ENCODE results near the gene RC3H1.
"Not testable (repeated sequence)": the region's sequence is repeated elsewhere in the genome, so short reads cannot be mapped to it uniquely, and the experiment has no call there.

RC3H1 gene

GRCh38 chr1:173970252-173970651 is 51.9 kb downstream of the RC3H1 start:
- no peaks in the 10 kb centered on the region for H3K4me1 ChIP-seq (ENCODE audit: control insufficient read depth in 5 of 5, insufficient read depth in 5 of 5, low read length in 5 of 5)
- H3K9me3 ChIP-seq (ENCODE audit: control insufficient read depth in 5 of 5, low read length in 5 of 5), result no peaks in the 10 kb centered on the region
- no peak overlapping the region for H3K4me3 ChIP-seq (ENCODE audit: low read depth in 1 of 5, low read length in 5 of 5)
- peaks cover 46 to 70% (median 54%) of the 10 kb centered on the region in 5 donors for H3K36me3 ChIP-seq (ENCODE audit: control insufficient read depth in 5 of 5, insufficient read depth in 5 of 5, low read length in 5 of 5)
- H3K27ac ChIP-seq (ENCODE audit: low read depth, low read length), result no peak overlapping the region
- no peak overlapping the region for H3K9ac ChIP-seq (ENCODE audit: low read length in 5 of 5)
- no peaks in the 10 kb centered on the region for H3K27me3 ChIP-seq (ENCODE audit: control insufficient read depth in 5 of 5, insufficient read depth in 4 of 5, low read length in 5 of 5)

- not testable (repeated sequence) for H3K9ac ChIP-seq (ENCODE audit: low read length in 5 of 5); H3K27ac ChIP-seq (ENCODE audit: low read depth, low read length); H3K4me3 ChIP-seq (ENCODE audit: low read depth in 1 of 5, low read length in 5 of 5); H3K27me3 ChIP-seq (ENCODE audit: control insufficient read depth in 5 of 5, insufficient read depth in 4 of 5, low read length in 5 of 5); H3K9me3 ChIP-seq (ENCODE audit: control insufficient read depth in 5 of 5, low read length in 5 of 5); H3K4me1 ChIP-seq (ENCODE audit: control insufficient read depth in 5 of 5, insufficient read depth in 5 of 5, low read length in 5 of 5)
- peaks cover 38 to 70% (median 52%) of the 10 kb centered on the region in 5 donors for H3K36me3 ChIP-seq (ENCODE audit: control insufficient read depth in 5 of 5, insufficient read depth in 5 of 5, low read length in 5 of 5)
These were observed 56.3 kb downstream of the RC3H1 start for GRCh38 chr1:173965896-173966295.

GRCh38 chr1:173963477-173963876 is 58.7 kb downstream of the RC3H1 start:
- H3K27ac ChIP-seq (ENCODE audit: low read depth, low read length), result no peak overlapping the region

GRCh38 chr1:173960625-173961024 is 61.5 kb downstream of the RC3H1 start:
- Histone ChIP-seq H3K27me3 (ENCODE audit: control insufficient read depth in 5 of 5, insufficient read depth in 4 of 5, low read length in 5 of 5) (no peaks in the 10 kb centered on the region), H3K9ac (ENCODE audit: low read length in 5 of 5) (no peak overlapping the region), H3K27ac (ENCODE audit: low read depth, low read length) (no peak overlapping the region), H3K36me3 (ENCODE audit: control insufficient read depth in 5 of 5, insufficient read depth in 5 of 5, low read length in 5 of 5) (peaks cover 32 to 67% (median 46%) of the 10 kb centered on the region in 5 donors), H3K4me3 (ENCODE audit: low read depth in 1 of 5, low read length in 5 of 5) (no peak overlapping the region), H3K9me3 (ENCODE audit: control insufficient read depth in 5 of 5, low read length in 5 of 5) (no peaks in the 10 kb centered on the region), H3K4me1 (ENCODE audit: control insufficient read depth in 5 of 5, insufficient read depth in 5 of 5, low read length in 5 of 5) (peaks cover 0 to 6% (median 0%) of the 10 kb centered on the region in 5 donors)

More at GRCh38 chr1:173963477-173963876, 58.7 kb downstream of the RC3H1 start:
- H3K9ac ChIP-seq (ENCODE audit: low read length in 5 of 5), result no peak overlapping the region
- H3K27me3 ChIP-seq (ENCODE audit: control insufficient read depth in 5 of 5, insufficient read depth in 4 of 5, low read length in 5 of 5), result no peaks in the 10 kb centered on the region
- H3K36me3 ChIP-seq (ENCODE audit: control insufficient read depth in 5 of 5, insufficient read depth in 5 of 5, low read length in 5 of 5), result peaks cover 40 to 74% (median 58%) of the 10 kb centered on the region in 5 donors
- H3K4me1 ChIP-seq (ENCODE audit: control insufficient read depth in 5 of 5, insufficient read depth in 5 of 5, low read length in 5 of 5), result peaks cover 0 to 6% (median 0%) of the 10 kb centered on the region in 5 donors
- H3K4me3 ChIP-seq (ENCODE audit: low read depth in 1 of 5, low read length in 5 of 5), result no peak overlapping the region
- H3K9me3 ChIP-seq (ENCODE audit: control insufficient read depth in 5 of 5, low read length in 5 of 5), result no peaks in the 10 kb centered on the region

- H3K4me1 ChIP-seq (ENCODE audit: control insufficient read depth in 5 of 5, insufficient read depth in 5 of 5, low read length in 5 of 5), result no peaks in the 10 kb centered on the region
- peaks cover 18 to 74% (median 37%) of the 10 kb centered on the region in 5 donors for H3K36me3 ChIP-seq (ENCODE audit: control insufficient read depth in 5 of 5, insufficient read depth in 5 of 5, low read length in 5 of 5)
These were observed 68.0 kb downstream of the RC3H1 start for GRCh38 chr1:173954179-173954578.

GRCh38 chr1:173948594-173948993 is 73.6 kb downstream of the RC3H1 start:
- no peaks in the 10 kb centered on the region for H3K27me3 ChIP-seq (ENCODE audit: control insufficient read depth in 5 of 5, insufficient read depth in 4 of 5, low read length in 5 of 5)
- peaks cover 0 to 7% (median 0%) of the 10 kb centered on the region in 5 donors for H3K4me1 ChIP-seq (ENCODE audit: control insufficient read depth in 5 of 5, insufficient read depth in 5 of 5, low read length in 5 of 5)
- peaks cover 33 to 83% (median 62%) of the 10 kb centered on the region in 5 donors for H3K36me3 ChIP-seq (ENCODE audit: control insufficient read depth in 5 of 5, insufficient read depth in 5 of 5, low read length in 5 of 5)
- H3K9me3 ChIP-seq (ENCODE audit: control insufficient read depth in 5 of 5, low read length in 5 of 5), result no peaks in the 10 kb centered on the region
- H3K4me3 ChIP-seq (ENCODE audit: low read depth in 1 of 5, low read length in 5 of 5), result no peak overlapping the region
- H3K27ac ChIP-seq (ENCODE audit: low read depth, low read length), result no peak overlapping the region
- H3K9ac ChIP-seq (ENCODE audit: low read length in 5 of 5), result no peak overlapping the region

More at GRCh38 chr1:173954179-173954578, 68.0 kb downstream of the RC3H1 start:
- H3K27ac ChIP-seq (ENCODE audit: low read depth, low read length), result no peak overlapping the region
- no peaks in the 10 kb centered on the region for H3K9me3 ChIP-seq (ENCODE audit: control insufficient read depth in 5 of 5, low read length in 5 of 5)
- H3K27me3 ChIP-seq (ENCODE audit: control insufficient read depth in 5 of 5, insufficient read depth in 4 of 5, low read length in 5 of 5), result no peaks in the 10 kb centered on the region
- no peak overlapping the region for H3K4me3 ChIP-seq (ENCODE audit: low read depth in 1 of 5, low read length in 5 of 5)
- no peak overlapping the region for H3K9ac ChIP-seq (ENCODE audit: low read length in 5 of 5)

- Histone ChIP-seq H3K4me1 (ENCODE audit: control insufficient read depth in 5 of 5, insufficient read depth in 5 of 5, low read length in 5 of 5) (peaks cover 0 to 7% (median 0%) of the 10 kb centered on the region in 5 donors), H3K4me3 (ENCODE audit: low read depth in 1 of 5, low read length in 5 of 5) (no peak overlapping the region), H3K9ac (ENCODE audit: low read length in 5 of 5) (no peak overlapping the region), H3K36me3 (ENCODE audit: control insufficient read depth in 5 of 5, insufficient read depth in 5 of 5, low read length in 5 of 5) (peaks cover 32 to 85% (median 67%) of the 10 kb centered on the region in 5 donors), H3K9me3 (ENCODE audit: control insufficient read depth in 5 of 5, low read length in 5 of 5) (no peaks in the 10 kb centered on the region), H3K27ac (ENCODE audit: low read depth, low read length) (no peak overlapping the region), H3K27me3 (ENCODE audit: control insufficient read depth in 5 of 5, insufficient read depth in 4 of 5, low read length in 5 of 5) (no peaks in the 10 kb centered on the region)
These were observed 75.7 kb downstream of the RC3H1 start for GRCh38 chr1:173946380-173946921.

GRCh38 chr1:173937062-173937461 is 85.1 kb downstream of the RC3H1 start:
- Histone ChIP-seq H3K4me3 (ENCODE audit: low read depth in 1 of 5, low read length in 5 of 5) (no peak overlapping the region), H3K9me3 (ENCODE audit: control insufficient read depth in 5 of 5, low read length in 5 of 5) (no peaks in the 10 kb centered on the region), H3K36me3 (ENCODE audit: control insufficient read depth in 5 of 5, insufficient read depth in 5 of 5, low read length in 5 of 5) (peaks cover 39 to 60% (median 50%) of the 10 kb centered on the region in 5 donors), H3K27ac (ENCODE audit: low read depth, low read length) (no peak overlapping the region), H3K27me3 (ENCODE audit: control insufficient read depth in 5 of 5, insufficient read depth in 4 of 5, low read length in 5 of 5) (no peaks in the 10 kb centered on the region), H3K9ac (ENCODE audit: low read length in 5 of 5) (no peak overlapping the region), H3K4me1 (ENCODE audit: control insufficient read depth in 5 of 5, insufficient read depth in 5 of 5, low read length in 5 of 5) (no peaks in the 10 kb centered on the region)

GRCh38 chr1:173934440-173934839 is 87.7 kb downstream of the RC3H1 start:
- H3K36me3 ChIP-seq (ENCODE audit: control insufficient read depth in 5 of 5, insufficient read depth in 5 of 5, low read length in 5 of 5), result peaks cover 24 to 42% (median 37%) of the 10 kb centered on the region in 5 donors
- no peak overlapping the region for H3K9ac ChIP-seq (ENCODE audit: low read length in 5 of 5)
- H3K27me3 ChIP-seq (ENCODE audit: control insufficient read depth in 5 of 5, insufficient read depth in 4 of 5, low read length in 5 of 5), result no peaks in the 10 kb centered on the region
- no peaks in the 10 kb centered on the region for H3K4me1 ChIP-seq (ENCODE audit: control insufficient read depth in 5 of 5, insufficient read depth in 5 of 5, low read length in 5 of 5)
- H3K4me3 ChIP-seq (ENCODE audit: low read depth in 1 of 5, low read length in 5 of 5), result no peak overlapping the region
- H3K27ac ChIP-seq (ENCODE audit: low read depth, low read length), result no peak overlapping the region
- H3K9me3 ChIP-seq (ENCODE audit: control insufficient read depth in 5 of 5, low read length in 5 of 5), result no peaks in the 10 kb centered on the region

- not testable (repeated sequence) for H3K4me3 ChIP-seq (ENCODE audit: low read depth in 1 of 5, low read length in 5 of 5); H3K27me3 ChIP-seq (ENCODE audit: control insufficient read depth in 5 of 5, insufficient read depth in 4 of 5, low read length in 5 of 5); H3K27ac ChIP-seq (ENCODE audit: low read depth, low read length); H3K9me3 ChIP-seq (ENCODE audit: control insufficient read depth in 5 of 5, low read length in 5 of 5); H3K9ac ChIP-seq (ENCODE audit: low read length in 5 of 5); H3K4me1 ChIP-seq (ENCODE audit: control insufficient read depth in 5 of 5, insufficient read depth in 5 of 5, low read length in 5 of 5)
- H3K36me3 ChIP-seq (ENCODE audit: control insufficient read depth in 5 of 5, insufficient read depth in 5 of 5, low read length in 5 of 5), result peaks cover 6 to 18% (median 17%) of the 10 kb centered on the region in 5 donors
These were observed 91.6 kb downstream of the RC3H1 start for GRCh38 chr1:173930541-173930940.
